BLaER1 (cell line): ENCODE results near the gene SLC37A1.
A peak's percentile ranks its signal among the peaks of the same experiment; 100 is the strongest.

ENCODE experiments used
- H3K27ac ChIP-seq: shearing (Covaris generic); formaldehyde crosslinking; 2 replicates; pipeline ENCODE4 v1.8.1; 2022
- H3K27me3 ChIP-seq: shearing (Covaris generic); formaldehyde crosslinking; 2 replicates; pipeline ENCODE4 v1.8.1; 2022
- H3K36me3 ChIP-seq: shearing (Covaris generic); formaldehyde crosslinking; 2 replicates; pipeline ENCODE4 v1.8.1; 2022
- H3K4me1 ChIP-seq: shearing (Covaris generic); formaldehyde crosslinking; 2 replicates; pipeline ENCODE4 v1.8.1; 2022
- H3K4me2 ChIP-seq: shearing (Covaris generic); formaldehyde crosslinking; 2 replicates; pipeline ENCODE4 v1.8.1; 2022
- H3K4me3 ChIP-seq: shearing (Covaris generic); formaldehyde crosslinking; 2 replicates; pipeline ENCODE4 v1.8.1; 2022
- H3K9ac ChIP-seq: shearing (Covaris generic); formaldehyde crosslinking; 2 replicates; pipeline ENCODE4 v1.8.1; 2022
- H3K9me3 ChIP-seq: shearing (Covaris generic); formaldehyde crosslinking; 2 replicates; pipeline ENCODE4 v1.8.1; 2022
- H4K20me1 ChIP-seq: shearing (Covaris generic); formaldehyde crosslinking; 2 replicates; pipeline ENCODE4 v1.8.1; 2022
- Cebpa-rat ChIP-seq: shearing (Covaris generic); IDR thresholded peaks from 2 replicates; pipeline ENCODE4 v1.8.1; 2022

The SLC37A1 gene

GRCh38 chr21:42585881-42586280, 72.2 kb downstream of the SLC37A1 start:
- Histone ChIP-seq H4K20me1 (no peaks in the 10 kb centered on the region), H3K27me3 (no peaks in the 10 kb centered on the region), H3K27ac (no peak overlapping the region), H3K36me3 (no peaks in the 10 kb centered on the region), H3K9ac (no peak overlapping the region), H3K9me3 (no peaks in the 10 kb centered on the region), H3K4me3 (no peak overlapping the region), H3K4me1 (peaks cover 8% of the 10 kb centered on the region), H3K4me2 (no peak overlapping the region)
- no peak for TF ChIP-seq Cebpa-rat

DNA sequence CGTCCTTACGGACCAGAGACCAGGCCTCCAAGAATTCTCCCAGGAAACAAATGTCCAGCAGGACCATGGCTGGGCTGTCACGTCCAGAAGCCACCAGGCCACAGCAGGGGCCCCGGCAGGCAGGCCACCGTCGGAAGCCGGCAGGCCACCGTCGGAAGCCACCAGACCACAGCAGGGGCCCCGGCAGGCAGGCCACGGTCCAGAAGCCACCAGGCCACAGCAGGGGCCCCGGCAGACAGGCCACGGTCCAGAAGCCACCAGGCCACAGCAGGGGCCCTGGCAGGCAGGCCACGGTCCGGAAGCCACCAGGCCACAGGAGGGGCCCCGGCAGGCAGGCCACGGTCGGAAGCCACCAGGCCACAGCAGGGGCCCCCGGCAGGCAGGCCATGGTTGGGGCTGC, 72.8 kb downstream of the SLC37A1 start:
- H3K4me2 ChIP-seq: no peak overlapping the region
- no peak for TF ChIP-seq Cebpa-rat
- no peaks in the 10 kb centered on the region for H3K27me3 ChIP-seq
- peaks cover 13% of the 10 kb centered on the region for H3K4me1 ChIP-seq
- no peak overlapping the region for H3K4me3 ChIP-seq
- no peaks in the 10 kb centered on the region for H3K9me3 ChIP-seq
- no peaks in the 10 kb centered on the region for H3K36me3 ChIP-seq
- H4K20me1 ChIP-seq: no peaks in the 10 kb centered on the region
- H3K27ac ChIP-seq: no peak overlapping the region
- H3K9ac ChIP-seq: no peak overlapping the region

GRCh38 chr21:42587036-42587435, 73.4 kb downstream of the SLC37A1 start:
- no peaks in the 10 kb centered on the region for H3K9me3 ChIP-seq
- peaks cover 19% of the 10 kb centered on the region for H3K4me1 ChIP-seq
- H3K4me2 ChIP-seq: no peak overlapping the region
- H3K36me3 ChIP-seq: no peaks in the 10 kb centered on the region
- H3K27ac ChIP-seq: no peak overlapping the region
- no peak overlapping the region for H3K9ac ChIP-seq
- no peak for TF ChIP-seq Cebpa-rat
- no peak overlapping the region for H3K4me3 ChIP-seq
- no peaks in the 10 kb centered on the region for H4K20me1 ChIP-seq
- no peaks in the 10 kb centered on the region for H3K27me3 ChIP-seq

- Histone ChIP-seq H3K4me2 (peak overlapping the region; percentile 89), H3K36me3 (no peaks in the 10 kb centered on the region)
Observed at GRCh38 chr21:42590431-42591131, 76.9 kb downstream of the SLC37A1 start.

GRCh38 chr21:42591170-42591869, 77.7 kb downstream of the SLC37A1 start:
- H3K36me3 ChIP-seq: no peaks in the 10 kb centered on the region
- H3K4me1 ChIP-seq: peaks cover 42% of the 10 kb centered on the region
- peak overlapping the region; percentile 34; the same call in 1 of the 2 replicates for H3K4me3 ChIP-seq
- no peaks in the 10 kb centered on the region; the same call in 1 of the 2 replicates for H4K20me1 ChIP-seq
- H3K27me3 ChIP-seq: no peaks in the 10 kb centered on the region
- no peak for TF ChIP-seq Cebpa-rat
- H3K27ac ChIP-seq: peak overlapping the region; percentile 1; the same call in 1 of the 2 replicates
- no peak overlapping the region; the same call in 1 of the 2 replicates for H3K9ac ChIP-seq
- no peaks in the 10 kb centered on the region for H3K9me3 ChIP-seq
- peak overlapping the region; percentile 89 for H3K4me2 ChIP-seq

More at GRCh38 chr21:42590431-42591131, 76.9 kb downstream of the SLC37A1 start:
- Histone ChIP-seq H3K9ac (no peak overlapping the region; the same call in 1 of the 2 replicates), H3K9me3 (no peaks in the 10 kb centered on the region), H3K27me3 (no peaks in the 10 kb centered on the region), H4K20me1 (no peaks in the 10 kb centered on the region; the same call in 1 of the 2 replicates), H3K4me3 (peak overlapping the region; percentile 34; the same call in 1 of the 2 replicates), H3K27ac (peak overlapping the region; percentile 1; the same call in 1 of the 2 replicates), H3K4me1 (peaks cover 42% of the 10 kb centered on the region)
- TF ChIP-seq Cebpa-rat: no peak

DNA sequence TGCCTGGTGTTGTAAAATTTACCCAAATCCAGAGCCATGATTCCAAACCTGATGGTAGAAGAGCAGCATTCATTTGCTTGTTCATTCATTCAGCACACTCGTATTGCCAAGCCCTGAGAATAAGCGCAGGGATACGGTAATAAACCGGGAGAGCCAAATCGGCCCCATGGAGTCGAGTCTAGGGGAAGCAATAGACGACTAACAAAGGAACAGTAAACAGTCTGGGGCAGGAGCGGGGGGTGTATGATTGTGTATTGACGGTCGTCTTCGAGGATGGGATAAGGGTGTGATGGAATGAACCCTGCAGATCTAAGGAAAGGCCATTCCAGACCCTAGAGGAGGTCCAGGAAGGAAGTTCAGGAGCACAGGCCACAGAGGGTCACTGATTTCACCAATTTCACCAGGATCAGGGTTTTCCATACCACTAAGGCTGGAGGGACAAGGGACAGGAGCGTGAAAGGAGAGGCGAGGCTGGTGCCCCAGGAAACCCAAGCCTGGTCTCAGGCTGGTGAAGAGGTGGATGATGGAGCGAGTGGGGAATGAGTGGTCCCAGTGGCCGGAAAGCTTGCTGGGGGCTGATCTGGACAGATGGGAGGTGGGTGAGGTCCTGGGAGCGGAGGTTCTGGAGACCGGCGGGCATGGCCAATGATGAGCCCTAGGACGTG, 78.6 kb downstream of the SLC37A1 start:
- Histone ChIP-seq H3K27ac (no peak overlapping the region), H3K4me1 (peaks cover 42% of the 10 kb centered on the region), H3K36me3 (no peaks in the 10 kb centered on the region), H3K9ac (no peak overlapping the region), H3K4me3 (no peak overlapping the region), H3K4me2 (peak overlapping the region; percentile 89), H3K9me3 (no peaks in the 10 kb centered on the region), H3K27me3 (no peaks in the 10 kb centered on the region), H4K20me1 (no peaks in the 10 kb centered on the region; the same call in 1 of the 2 replicates)
- no peak for TF ChIP-seq Cebpa-rat

- peaks cover 9% of the 10 kb centered on the region for H3K9me3 ChIP-seq
- no peak overlapping the region for H3K9ac ChIP-seq
- H3K4me1 ChIP-seq: peaks cover 42% of the 10 kb centered on the region
- no peaks in the 10 kb centered on the region; the same call in 1 of the 2 replicates for H4K20me1 ChIP-seq
- H3K4me2 ChIP-seq: peak overlapping the region; percentile 66
- no peak overlapping the region for H3K4me3 ChIP-seq
- H3K27me3 ChIP-seq: no peaks in the 10 kb centered on the region
- no peak overlapping the region for H3K27ac ChIP-seq
- no peaks in the 10 kb centered on the region for H3K36me3 ChIP-seq
- TF ChIP-seq Cebpa-rat: no peak
Observed at GRCh38 chr21:42593007-42593814, 79.6 kb downstream of the SLC37A1 start.

GRCh38 chr21:42594616-42595282, 81.1 kb downstream of the SLC37A1 start:
- Histone ChIP-seq H4K20me1 (no peaks in the 10 kb centered on the region; the same call in 1 of the 2 replicates), H3K9ac (no peak overlapping the region), H3K36me3 (no peaks in the 10 kb centered on the region), H3K4me2 (peak overlapping the region; percentile 40; the same call in 1 of the 2 replicates), H3K27me3 (no peaks in the 10 kb centered on the region), H3K4me1 (peaks cover 42% of the 10 kb centered on the region), H3K9me3 (peaks cover 18% of the 10 kb centered on the region), H3K4me3 (no peak overlapping the region), H3K27ac (no peak overlapping the region)
- TF ChIP-seq Cebpa-rat: no peak
